CD4-positive, alpha-beta T cell treated with Interleukin-4 for 1 hour (primary cell): ENCODE data around the gene RNF38.
"Not testable (repeated sequence)": the region's sequence is repeated elsewhere in the genome, so short reads cannot be mapped to it uniquely, and the experiment has no call there.

Source experiments
- DNase-seq, 2 donors: peaks; one replicate each; pipeline ENCODE4 v3.0.0-alpha.2; 2020 to 2022

The RNF38 gene

DNA sequence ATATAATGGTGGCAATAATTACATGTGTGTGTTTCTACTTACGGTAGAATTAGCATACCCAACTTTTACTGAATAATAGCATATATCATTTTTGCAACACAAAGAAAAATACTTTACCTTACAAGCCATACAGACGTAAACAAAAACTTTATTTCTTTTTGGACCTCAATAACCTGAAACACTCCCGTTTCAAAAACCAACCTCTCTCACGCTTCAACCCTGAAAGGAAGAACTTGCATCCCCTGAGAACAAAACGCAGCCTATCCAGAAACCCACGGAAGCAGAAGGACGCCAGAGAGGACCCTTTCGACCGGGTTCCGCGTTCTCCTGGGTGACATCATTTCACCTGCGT is at the start of gene RNF38:
Gene RNF38, minus strand, starts transcription at position 290 of the 352 bp plus-strand sequence. Its CDS starts 161 bp downstream, at position 129.
- peak; percentile 71 to 75 for DNase-seq

DNA sequence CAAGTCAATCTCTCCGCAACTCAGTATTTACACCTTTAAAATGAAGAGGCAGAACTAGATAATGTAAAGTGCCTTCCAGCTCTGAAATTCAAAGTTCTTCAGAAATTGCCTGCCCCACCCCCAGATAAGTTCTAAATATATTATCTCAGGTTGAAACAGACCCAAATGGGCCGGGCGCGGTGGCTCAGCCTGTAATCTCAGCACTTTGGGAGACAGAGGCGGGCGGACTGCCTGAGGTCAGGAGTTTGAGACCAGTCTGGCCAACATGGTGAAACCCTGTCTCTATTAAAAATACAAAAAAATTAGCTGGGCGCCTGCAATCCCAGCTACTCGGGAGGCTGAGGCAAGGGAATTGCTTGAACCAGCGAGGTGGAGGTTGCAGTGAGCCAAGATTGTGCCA is 48.5 kb upstream of the RNF38 start:
- DNase-seq: not testable (repeated sequence)

GRCh38 chr9:36448017-36448416 is 47.9 kb upstream of the RNF38 start:
- DNase-seq: no peak

DNA sequence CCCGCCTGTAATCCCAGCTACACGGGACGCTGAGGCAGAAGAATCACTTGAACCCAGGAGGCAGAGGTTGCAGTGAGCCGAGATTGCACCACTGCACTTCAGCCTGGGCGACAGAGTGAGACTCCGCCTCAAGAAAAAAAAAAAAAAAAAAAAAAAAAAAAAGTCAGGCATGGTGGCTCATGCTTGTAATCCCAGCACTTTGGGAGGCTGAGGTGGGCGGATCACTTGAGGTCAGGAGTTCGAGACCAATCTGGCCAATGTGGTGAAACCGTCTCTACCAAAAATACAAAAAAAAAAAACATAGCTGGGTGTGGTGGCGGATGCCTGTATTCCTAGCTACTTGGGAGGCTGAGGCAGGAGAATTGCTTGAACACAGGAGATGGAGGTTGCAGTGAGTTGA is 46.6 kb upstream of the RNF38 start:
- not testable (repeated sequence) for DNase-seq

GRCh38 chr9:36445800-36446361 is 45.8 kb upstream of the RNF38 start:
- DNase-seq: no peak

- DNase-seq: peak in 1 of 2 donors; percentile 14
These were observed 44.1 kb upstream of the RNF38 start for GRCh38 chr9:36444203-36444602.

GRCh38 chr9:36443581-36443980 is 43.5 kb upstream of the RNF38 start:
- DNase-seq: no peak

- no peak for DNase-seq
These were observed 42.6 kb upstream of the RNF38 start for GRCh38 chr9:36442710-36443109.

GRCh38 chr9:36441966-36442365 is 41.9 kb upstream of the RNF38 start:
- no peak for DNase-seq

GRCh38 chr9:36438536-36439236 is 38.6 kb upstream of the RNF38 start:
- DNase-seq: no peak

GRCh38 chr9:36437790-36438189 is 37.7 kb upstream of the RNF38 start:
- no peak for DNase-seq

GRCh38 chr9:36436909-36437308 is 36.8 kb upstream of the RNF38 start:
- no peak for DNase-seq

DNA sequence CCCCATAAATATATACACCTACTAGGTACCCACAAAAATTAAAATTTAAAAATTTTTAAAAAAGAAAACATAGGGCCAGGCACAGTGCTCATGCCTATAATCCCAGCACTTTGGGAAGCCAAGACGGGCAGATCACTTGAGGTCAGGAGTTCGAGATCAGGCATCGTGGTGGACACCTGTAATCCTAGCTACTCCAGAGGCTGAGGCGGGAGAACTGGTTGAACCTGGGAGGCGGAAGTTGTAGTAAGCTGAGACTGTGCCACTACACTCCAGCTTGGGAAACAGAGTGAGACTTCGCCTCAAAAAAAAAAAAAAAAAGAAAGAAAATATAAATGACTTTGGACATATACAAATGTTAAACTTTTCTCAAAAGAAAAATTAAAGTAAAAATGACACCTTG is 33.3 kb upstream of the RNF38 start:
- no peak for DNase-seq

DNA sequence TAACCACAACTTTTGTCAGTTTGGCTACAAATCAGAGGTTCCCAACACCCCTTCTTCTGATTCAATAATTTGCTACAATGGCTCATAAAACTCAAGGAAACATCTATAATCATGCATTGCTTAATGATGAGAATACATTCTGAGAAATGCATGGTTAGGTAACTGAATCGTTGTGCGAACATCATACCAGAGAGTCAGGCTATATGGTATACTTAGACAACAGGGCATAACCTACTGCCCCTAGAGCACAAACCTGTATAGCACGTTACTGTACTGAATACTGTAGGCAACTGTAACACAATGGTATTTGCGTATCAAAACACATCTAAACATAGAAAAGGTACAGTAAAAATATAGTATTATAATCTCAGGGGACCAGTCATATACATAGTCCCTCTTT is 31.0 kb upstream of the RNF38 start:
- DNase-seq: no peak

DNA sequence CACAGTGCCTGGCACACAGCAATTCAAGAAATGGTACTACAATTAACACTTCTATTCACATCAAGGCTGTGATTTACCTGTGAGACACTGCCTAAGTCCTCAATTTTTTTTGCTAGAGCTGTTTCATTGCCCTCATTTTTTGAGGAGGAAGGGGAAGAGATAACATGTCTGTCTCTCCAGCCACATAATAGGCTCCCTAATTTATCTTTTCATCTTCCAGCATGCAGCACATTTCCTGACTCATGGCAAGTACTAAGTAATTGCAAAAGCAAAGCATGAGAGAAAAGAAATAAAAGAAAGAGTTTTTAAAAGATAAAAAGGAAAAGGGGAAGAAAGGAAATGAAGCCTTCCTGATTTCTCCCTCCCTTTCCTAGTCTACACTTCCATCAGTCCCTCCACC is 26.9 kb upstream of the RNF38 start:
- DNase-seq: no peak

DNA sequence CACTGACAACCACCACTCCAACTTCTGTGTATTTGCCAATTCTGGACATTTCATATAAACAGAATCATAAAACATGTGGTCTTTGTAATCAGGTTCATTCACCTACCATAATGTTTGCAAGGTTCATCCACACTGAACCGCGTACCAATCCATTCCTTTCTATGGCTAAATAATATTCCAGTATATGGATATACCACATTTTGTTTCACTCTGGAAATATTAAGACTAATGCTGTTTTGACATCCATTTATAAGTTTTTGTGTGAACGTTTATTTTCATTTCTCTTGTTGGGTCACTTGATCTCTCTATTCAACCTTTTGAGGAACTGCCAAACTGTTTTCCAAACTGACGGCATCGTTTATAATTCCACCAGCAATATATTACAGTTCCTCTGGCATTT is 26.3 kb upstream of the RNF38 start:
- no peak for DNase-seq

DNA sequence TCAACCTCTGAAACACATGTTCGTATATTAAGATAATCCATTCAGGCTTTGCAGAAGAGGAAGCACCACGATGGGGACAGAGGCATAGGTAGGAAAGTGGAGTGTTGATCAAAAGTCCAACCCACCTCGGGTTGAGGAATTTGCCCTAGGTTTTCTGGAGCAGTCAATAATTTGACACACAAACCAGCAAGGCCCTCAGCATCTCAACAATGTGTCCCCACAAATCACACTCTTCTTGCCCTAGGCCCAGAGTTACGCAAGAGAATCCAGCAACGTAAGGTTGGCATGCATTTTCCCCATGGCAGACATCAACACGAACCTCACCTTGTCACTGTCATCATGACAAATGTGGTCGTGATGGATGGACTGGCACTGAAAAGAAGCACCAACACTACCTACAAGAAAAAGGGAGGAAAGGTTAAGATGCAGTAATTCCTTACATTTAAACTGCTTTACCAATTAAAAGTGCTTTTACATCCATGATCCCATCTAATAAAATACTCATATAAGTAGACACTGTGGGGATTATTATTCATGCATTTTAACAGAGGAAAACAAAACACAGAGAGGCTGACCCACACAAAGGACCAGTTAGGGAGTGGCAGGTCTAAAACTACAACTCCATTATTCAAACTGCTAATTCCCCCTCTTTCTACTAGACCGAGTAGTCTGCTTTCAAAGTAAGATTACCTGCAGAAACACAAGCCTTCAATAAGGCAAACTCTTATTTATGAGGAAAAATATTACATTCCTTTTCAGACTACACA is 24.4 kb upstream of the RNF38 start:
- DNase-seq: no peak

DNA sequence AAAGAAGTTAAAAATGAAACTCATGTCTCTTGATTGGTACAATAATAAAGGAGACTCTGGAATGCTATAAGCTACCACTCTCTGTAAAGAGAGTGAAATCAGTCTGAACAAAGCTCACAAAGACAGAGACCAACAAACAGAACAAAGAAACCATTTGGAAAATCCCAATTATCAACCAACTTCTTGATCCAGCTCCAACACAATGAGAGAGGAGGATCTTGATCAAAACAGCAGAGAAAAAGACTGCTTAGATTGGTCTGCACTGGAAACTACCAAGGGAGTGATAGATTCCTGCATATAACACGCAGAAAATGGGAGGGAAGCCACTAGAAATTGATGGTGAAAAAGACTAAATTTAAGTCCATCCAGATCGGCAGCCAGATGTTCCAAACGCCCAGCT is 23.1 kb upstream of the RNF38 start:
- no peak for DNase-seq

DNA sequence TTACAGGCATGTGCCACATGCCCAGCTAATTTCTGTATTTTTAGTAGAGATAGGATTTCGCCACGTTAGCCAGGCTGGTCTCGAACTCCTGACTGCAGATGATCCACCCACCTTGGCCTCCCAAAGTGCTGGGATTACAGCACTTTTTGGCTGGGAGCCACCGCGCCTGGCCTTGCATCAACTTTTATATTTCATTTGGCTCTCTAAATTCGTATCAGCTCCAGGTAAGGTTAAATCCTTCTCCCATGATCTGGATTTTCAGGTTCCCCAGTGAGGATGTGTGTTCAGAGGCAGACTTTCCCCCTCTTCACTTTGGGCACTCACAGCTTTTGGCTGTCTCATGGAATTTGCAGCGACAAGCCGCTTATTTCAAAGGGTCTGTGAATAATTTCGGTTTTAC is 16.8 kb upstream of the RNF38 start:
- no peak for DNase-seq

GRCh38 chr9:36415822-36416525 is 15.9 kb upstream of the RNF38 start:
- DNase-seq: no peak

- not testable (repeated sequence) for DNase-seq
These were observed 11.3 kb upstream of the RNF38 start for GRCh38 chr9:36411410-36411809.

- not testable (repeated sequence) for DNase-seq
These were observed 9.0 kb upstream of the RNF38 start for GRCh38 chr9:36409076-36409475.

DNA sequence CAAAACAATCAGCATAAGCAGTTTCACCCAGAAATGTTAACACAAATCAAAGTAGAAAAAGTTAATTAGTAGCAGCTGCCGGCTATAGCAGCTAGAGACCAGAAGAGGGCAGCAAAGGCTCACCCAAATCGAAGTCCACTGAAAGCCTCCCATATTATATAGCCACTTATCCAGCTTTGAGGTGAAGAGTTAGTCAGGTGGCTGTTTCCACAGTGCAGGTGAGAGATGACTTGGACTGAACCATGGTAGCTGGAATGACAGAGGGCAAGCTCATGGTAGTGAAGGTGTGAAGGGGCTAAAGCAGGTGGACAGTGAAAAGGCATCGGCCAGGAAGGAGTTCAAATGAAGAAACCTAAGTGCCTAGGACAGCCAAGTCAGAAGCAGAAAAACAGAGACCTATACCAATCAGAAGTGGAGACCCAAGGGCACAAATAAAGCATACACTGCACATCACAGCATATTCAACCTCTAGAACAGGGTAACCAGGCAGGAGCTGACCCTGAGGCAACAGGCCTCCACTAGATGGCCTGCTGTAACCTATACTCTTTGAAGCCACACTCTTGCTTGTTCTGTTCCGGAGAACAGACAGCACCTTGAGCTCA is 7.2 kb upstream of the RNF38 start:
- peak; percentile 76 to 82 for DNase-seq
